A673 (cell line): ENCODE data around the gene SIRPB2.

Experiments
- CTCF ChIP-seq: fragments of 300-800, 200-600 bp; sonication (generic); conservative IDR thresholded peaks from 2 replicates; pipeline ENCODE4 v1.5.1; 2017; ENCODE audit warnings: low read depth, mild to moderate bottlenecking, antibody characterized with exemption, low read length, moderate library complexity, mixed read lengths
- EZH2 ChIP-seq: fragments of 200-600 bp; sonication (generic); IDR thresholded peaks from 2 replicates; pipeline ENCODE4 v1.6.1; 2017; ENCODE audit warnings: borderline replicate concordance, low read depth, mild to moderate bottlenecking, mixed read lengths, antibody characterized with exemption, low read length; ENCODE audit not compliant: poor library complexity, severe bottlenecking

DNA sequence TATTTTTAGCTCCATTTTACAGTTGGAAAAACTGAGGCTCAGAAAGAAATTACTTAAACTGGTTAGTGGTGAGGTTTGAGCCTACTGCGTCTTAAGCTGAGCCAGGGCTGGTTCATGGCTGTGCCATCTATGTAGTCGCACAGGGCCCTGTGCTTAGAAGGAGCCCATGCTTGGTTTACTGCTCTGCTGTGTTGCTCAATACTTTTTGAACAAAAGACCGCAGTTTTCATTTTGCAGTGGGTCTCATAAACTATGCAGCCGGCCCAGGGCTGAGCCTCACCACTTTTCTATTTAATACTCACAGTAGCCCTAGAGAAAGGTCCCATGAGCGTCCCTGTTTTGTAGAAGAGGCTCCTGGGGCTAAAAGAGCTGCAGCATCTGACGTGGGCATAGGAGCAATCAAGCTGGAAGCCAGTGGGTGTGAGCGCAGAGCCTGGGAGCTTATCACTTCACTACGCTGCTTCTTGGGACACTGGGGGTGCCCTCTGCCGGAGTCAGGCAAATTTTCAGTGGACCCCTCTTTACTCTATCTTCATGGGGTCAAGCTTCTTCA, 501 bp downstream of the SIRPB2 start:
- no peak for TF ChIP-seq CTCF
- no peak for TF ChIP-seq EZH2
